H9 (cell line): ENCODE measurements around the gene RHOU. TPM values are rescaled to one million over a fixed set of nuclear protein-coding genes. Genes with fewer than 3 reads are reported as not detected.

Experiments
- DNase-seq: peaks from one replicate; pipeline ENCODE4 v3.0.0-alpha.2; 2017
- H2AFZ ChIP-seq: one replicate; pipeline ENCODE4 v1.6.1; 2013; ENCODE audit warnings: mild to moderate bottlenecking, low read length, control low read depth, moderate library complexity
- H2AK5ac ChIP-seq: 2 replicates; pipeline ENCODE4 v1.6.1; 2013; ENCODE audit warnings: low read length, control low read depth, mixed read lengths; ENCODE audit not compliant: insufficient read length
- H2BK120ac ChIP-seq: one replicate; pipeline ENCODE4 v1.6.1; 2013; ENCODE audit warnings: low read depth, mild to moderate bottlenecking, low read length, control low read depth, inconsistent platforms; ENCODE audit not compliant: poor library complexity, severe bottlenecking
- H2BK12ac ChIP-seq: 2 replicates; pipeline ENCODE4 v1.6.1; 2013; ENCODE audit warnings: low read length, control low read depth, mixed read lengths, low read depth; ENCODE audit not compliant: insufficient read length
- H2BK15ac ChIP-seq: 2 replicates; pipeline ENCODE4 v1.6.1; 2013; ENCODE audit warnings: low read depth, low read length, control low read depth
- H2BK20ac ChIP-seq: one replicate; pipeline ENCODE4 v1.6.1; 2013; ENCODE audit warnings: low read depth, mild to moderate bottlenecking, low read length, control low read depth, inconsistent platforms; ENCODE audit not compliant: poor library complexity, severe bottlenecking
- H2BK5ac ChIP-seq: 2 replicates; pipeline ENCODE4 v1.6.1; 2013; ENCODE audit warnings: low read length, control low read depth, mixed read lengths; ENCODE audit not compliant: insufficient read length
- H3K14ac ChIP-seq: 2 replicates; pipeline ENCODE4 v1.6.1; 2013; ENCODE audit warnings: low read length, control low read depth; ENCODE audit not compliant: insufficient read depth
- H3K18ac ChIP-seq: 2 replicates; pipeline ENCODE4 v1.6.1; 2013; ENCODE audit warnings: low read depth, mild to moderate bottlenecking, mixed read lengths, low read length, control low read depth; ENCODE audit not compliant: insufficient read length
- H3K23ac ChIP-seq: 2 replicates; pipeline ENCODE4 v1.6.1; 2013; ENCODE audit warnings: low read length, control low read depth, mixed read lengths, low read depth; ENCODE audit not compliant: insufficient read length
- H3K23me2 ChIP-seq: 2 replicates; pipeline ENCODE4 v1.6.1; 2013; ENCODE audit warnings: low read depth, mild to moderate bottlenecking, mixed read lengths, low read length, control low read depth; ENCODE audit not compliant: insufficient read length, poor library complexity, severe bottlenecking
- H3K27ac ChIP-seq: 2 replicates; pipeline ENCODE4 v1.5.1; 2013; ENCODE audit warnings: low read length, control low read depth, mixed read lengths, low read depth; ENCODE audit not compliant: insufficient read length
- H3K27me3 ChIP-seq: 2 replicates; pipeline ENCODE4 v1.6.1; 2013; ENCODE audit warnings: low read length, control low read depth, inconsistent platforms; ENCODE audit not compliant: insufficient read depth
- H3K4ac ChIP-seq: 2 replicates; pipeline ENCODE4 v1.6.1; 2013; ENCODE audit warnings: low read depth, mild to moderate bottlenecking, control low read depth, inconsistent platforms, low read length, moderate library complexity
- H3K4me1 ChIP-seq: 2 replicates; pipeline ENCODE4 v1.6.1; 2013; ENCODE audit warnings: low read length, control low read depth, inconsistent platforms; ENCODE audit not compliant: insufficient read depth
- H3K4me2 ChIP-seq: 2 replicates; pipeline ENCODE4 v1.6.1; 2013; ENCODE audit warnings: low read length, control low read depth, mixed read lengths; ENCODE audit not compliant: insufficient read length, insufficient read depth
- H3K56ac ChIP-seq: 2 replicates; pipeline ENCODE4 v1.6.1; 2013; ENCODE audit warnings: low read depth, mild to moderate bottlenecking, mixed read lengths, low read length, control low read depth; ENCODE audit not compliant: insufficient read length
- H3K79me1 ChIP-seq: 2 replicates; pipeline ENCODE4 v1.6.1; 2013; ENCODE audit warnings: low read depth, mild to moderate bottlenecking, moderate library complexity, low read length, control low read depth, inconsistent platforms; ENCODE audit not compliant: insufficient read depth, poor library complexity, severe bottlenecking
- H3K79me2 ChIP-seq: 2 replicates; pipeline ENCODE4 v1.6.1; 2013; ENCODE audit warnings: low read length, control low read depth, inconsistent platforms; ENCODE audit not compliant: insufficient read depth
- H3K9ac ChIP-seq: 2 replicates; pipeline ENCODE4 v1.6.1; 2013; ENCODE audit warnings: low read length, control low read depth, mixed read lengths; ENCODE audit not compliant: insufficient read length; ENCODE audit errors: extremely low read depth
- H3K9me3 ChIP-seq: one replicate; pipeline ENCODE4 v1.6.1; 2013; ENCODE audit warnings: low read depth, low read length, inconsistent platforms; ENCODE audit not compliant: control insufficient read depth
- H3T11ph ChIP-seq: one replicate; pipeline ENCODE4 v1.6.1; 2013; ENCODE audit warnings: mild to moderate bottlenecking, low read length, control low read depth, inconsistent platforms
- H4K20me1 ChIP-seq: one replicate; pipeline ENCODE4 v1.6.1; 2013; ENCODE audit not compliant: control insufficient read depth, insufficient read length, insufficient read depth
- H4K5ac ChIP-seq: 2 replicates; pipeline ENCODE4 v1.6.1; 2013; ENCODE audit warnings: low read depth, mild to moderate bottlenecking, mixed read lengths, low read length, control low read depth; ENCODE audit not compliant: insufficient read length
- H4K8ac ChIP-seq: replicated peaks from 2 replicates; pipeline ENCODE4 v1.6.1; 2013; ENCODE audit warnings: low read length, control low read depth, mixed read lengths, low read depth; ENCODE audit not compliant: insufficient read length
- H4K91ac ChIP-seq: 2 replicates; pipeline ENCODE4 v1.6.1; 2013; ENCODE audit warnings: low read depth, mild to moderate bottlenecking, moderate library complexity, mixed read lengths, low read length, control low read depth; ENCODE audit not compliant: insufficient read length
- H3K27ac Mint-ChIP-seq, 3 experiments: 2 replicates in 2 of 3; 3 replicates in 1 of 3; pipeline ENCODE4 v1.8.0; 2020 to 2021; ENCODE audit warnings: mixed read lengths in 3 of 3, mild to moderate bottlenecking in 1 of 3, moderate library complexity in 1 of 3
- H3K27me3 Mint-ChIP-seq: 2 replicates; pipeline ENCODE4 v1.8.0; 2021; ENCODE audit warnings: low read depth, mild to moderate bottlenecking, moderate library complexity, mixed read lengths
- H3K36me3 Mint-ChIP-seq, 3 experiments: 2 replicates in 2 of 3; 3 replicates in 1 of 3; pipeline ENCODE4 v1.8.0; 2020 to 2021; ENCODE audit warnings: low read depth in 3 of 3, mixed read lengths in 3 of 3; ENCODE audit not compliant: insufficient read depth in 1 of 3
- H3K4me1 Mint-ChIP-seq, 2 experiments: 2 replicates each; pipeline ENCODE4 v1.8.0; 2020; ENCODE audit warnings: mixed read lengths in 2 of 2
- H3K4me3 Mint-ChIP-seq, 2 experiments: 2 replicates in 1 of 2; 3 replicates in 1 of 2; pipeline ENCODE4 v1.8.0; 2020 to 2021; ENCODE audit warnings: mild to moderate bottlenecking in 2 of 2, mixed read lengths in 2 of 2, moderate library complexity in 1 of 2
- H3K9me3 Mint-ChIP-seq, 2 experiments: 2 replicates in 1 of 2; 3 replicates in 1 of 2; pipeline ENCODE4 v1.8.0; 2020; ENCODE audit warnings: mild to moderate bottlenecking in 2 of 2, mixed read lengths in 2 of 2, moderate library complexity in 1 of 2
- CTCF ChIP-seq: fragments of 200-600 bp; sonication (generic); conservative IDR thresholded peaks from 3 replicates; pipeline ENCODE4 v1.8.0; 2021; ENCODE audit warnings: antibody characterized with exemption, mild to moderate bottlenecking
- WGBS: extraction: QIAGEN DNeasy Blood & Tissue Kit; methylation state at CpG from one replicate; pipeline ENCODE4 v1.1.7; 2013; ENCODE audit warnings: missing lambda C conversion rate, low lambda C conversion rate, mixed read lengths; ENCODE audit not compliant: insufficient read length; ENCODE audit errors: extremely low coverage; 5-methylcytosine and 5-hydroxymethylcytosine counted together
- total RNA-seq: library from RNA; stranded (reverse); gene quantifications from 2 replicates; pipeline ENCODE4 v1.2.1, GENCODE V29; 2021

RHOU gene
- total RNA-seq, 1 experiment from 2014 or later = 3.9 TPM

DNA sequence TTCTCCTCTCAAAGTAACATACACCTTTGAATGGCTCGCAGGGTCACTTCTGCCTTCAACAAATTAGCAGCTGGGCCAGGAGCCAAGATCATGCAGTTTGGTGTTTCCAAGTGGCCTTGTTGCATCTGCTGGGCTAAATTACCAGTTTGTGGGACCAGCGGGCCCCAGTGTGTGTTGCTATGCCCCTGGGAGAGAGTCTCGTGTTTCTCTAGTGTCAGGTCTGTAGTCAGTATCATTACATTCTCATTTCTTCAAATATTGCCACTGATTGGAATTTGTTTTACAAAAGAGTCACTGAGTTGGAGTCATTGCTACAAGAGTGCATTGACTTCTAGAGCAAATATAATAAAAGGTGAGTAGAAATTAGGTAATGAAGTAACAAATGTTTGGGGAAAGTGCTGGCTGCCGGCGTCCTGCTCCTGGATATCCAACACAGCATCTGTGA, 35.5 kb downstream of the RHOU start:
- no peaks in the 10 kb centered on the region for H3K9me3 ChIP-seq
- DNase-seq = no peak
- H3K23ac ChIP-seq = no peak overlapping the region
- no peak overlapping the region for H2AK5ac ChIP-seq
- Mint-ChIP-seq H3K4me1 (peaks cover 3% of the 10 kb centered on the region in 2 experiments; a peak in 2 of 4 replicates), H3K36me3 (no peaks in the 10 kb centered on the region; a peak in 1 of 7 replicates), H3K9me3 (no peaks in the 10 kb centered on the region; a peak in 1 of 5 replicates), H3K4me3 (no peak overlapping the region), H3K27ac (no peak overlapping the region), H3K27me3 (peaks cover 15% of the 10 kb centered on the region)
- H2BK12ac ChIP-seq = no peak overlapping the region
- H4K8ac ChIP-seq = no peak overlapping the region
- no peaks in the 10 kb centered on the region for H3K23me2 ChIP-seq
- TF ChIP-seq CTCF = no peak
- no peak overlapping the region for H3K4ac ChIP-seq
- WGBS = no CpG with 5 or more reads among the region's 5 CpGs
- no peak overlapping the region for H3K4me2 ChIP-seq
- H3T11ph ChIP-seq = no peak overlapping the region
- no peaks in the 10 kb centered on the region for H3K79me2 ChIP-seq
- no peak overlapping the region for H3K14ac ChIP-seq
- H3K18ac ChIP-seq = no peak overlapping the region
- H3K4me1 ChIP-seq = no peaks in the 10 kb centered on the region
- no peak overlapping the region for H2BK20ac ChIP-seq
- no peak overlapping the region for H3K9ac ChIP-seq
- H2AFZ ChIP-seq = no peak overlapping the region
- no peak overlapping the region for H2BK120ac ChIP-seq
- H2BK5ac ChIP-seq = no peak overlapping the region
- no peak overlapping the region for H3K27ac ChIP-seq
- no peaks in the 10 kb centered on the region for H3K79me1 ChIP-seq
- no peaks in the 10 kb centered on the region for H4K20me1 ChIP-seq
- no peak overlapping the region for H4K91ac ChIP-seq
- no peak overlapping the region for H2BK15ac ChIP-seq
- no peak overlapping the region for H3K56ac ChIP-seq
- no peak overlapping the region for H4K5ac ChIP-seq
- no peaks in the 10 kb centered on the region for H3K27me3 ChIP-seq
